H9 (cell line): Measurements from ENCODE around the gene DUSP1. TPM values are rescaled to one million over a fixed set of nuclear protein-coding genes. Genes with fewer than 3 reads are reported as not detected.

Experiments used
- DNase-seq: peaks from one replicate; pipeline ENCODE4 v3.0.0-alpha.2; 2017
- H2AFZ ChIP-seq: one replicate; pipeline ENCODE4 v1.6.1; 2013; ENCODE audit warnings: mild to moderate bottlenecking, low read length, control low read depth, moderate library complexity
- H2AK5ac ChIP-seq: 2 replicates; pipeline ENCODE4 v1.6.1; 2013; ENCODE audit warnings: low read length, control low read depth, mixed read lengths; ENCODE audit not compliant: insufficient read length
- H2BK120ac ChIP-seq: one replicate; pipeline ENCODE4 v1.6.1; 2013; ENCODE audit warnings: low read depth, mild to moderate bottlenecking, low read length, control low read depth, inconsistent platforms; ENCODE audit not compliant: poor library complexity, severe bottlenecking
- H2BK12ac ChIP-seq: 2 replicates; pipeline ENCODE4 v1.6.1; 2013; ENCODE audit warnings: low read length, control low read depth, mixed read lengths, low read depth; ENCODE audit not compliant: insufficient read length
- H2BK15ac ChIP-seq: 2 replicates; pipeline ENCODE4 v1.6.1; 2013; ENCODE audit warnings: low read depth, low read length, control low read depth
- H2BK20ac ChIP-seq: one replicate; pipeline ENCODE4 v1.6.1; 2013; ENCODE audit warnings: low read depth, mild to moderate bottlenecking, low read length, control low read depth, inconsistent platforms; ENCODE audit not compliant: poor library complexity, severe bottlenecking
- H2BK5ac ChIP-seq: 2 replicates; pipeline ENCODE4 v1.6.1; 2013; ENCODE audit warnings: low read length, control low read depth, mixed read lengths; ENCODE audit not compliant: insufficient read length
- H3K14ac ChIP-seq: 2 replicates; pipeline ENCODE4 v1.6.1; 2013; ENCODE audit warnings: low read length, control low read depth; ENCODE audit not compliant: insufficient read depth
- H3K18ac ChIP-seq: 2 replicates; pipeline ENCODE4 v1.6.1; 2013; ENCODE audit warnings: low read depth, mild to moderate bottlenecking, mixed read lengths, low read length, control low read depth; ENCODE audit not compliant: insufficient read length
- H3K23ac ChIP-seq: 2 replicates; pipeline ENCODE4 v1.6.1; 2013; ENCODE audit warnings: low read length, control low read depth, mixed read lengths, low read depth; ENCODE audit not compliant: insufficient read length
- H3K23me2 ChIP-seq: 2 replicates; pipeline ENCODE4 v1.6.1; 2013; ENCODE audit warnings: low read depth, mild to moderate bottlenecking, mixed read lengths, low read length, control low read depth; ENCODE audit not compliant: insufficient read length, poor library complexity, severe bottlenecking
- H3K27ac ChIP-seq: 2 replicates; pipeline ENCODE4 v1.5.1; 2013; ENCODE audit warnings: low read length, control low read depth, mixed read lengths, low read depth; ENCODE audit not compliant: insufficient read length
- H3K27me3 ChIP-seq: 2 replicates; pipeline ENCODE4 v1.6.1; 2013; ENCODE audit warnings: low read length, control low read depth, inconsistent platforms; ENCODE audit not compliant: insufficient read depth
- H3K4ac ChIP-seq: 2 replicates; pipeline ENCODE4 v1.6.1; 2013; ENCODE audit warnings: low read depth, mild to moderate bottlenecking, control low read depth, inconsistent platforms, low read length, moderate library complexity
- H3K4me1 ChIP-seq: 2 replicates; pipeline ENCODE4 v1.6.1; 2013; ENCODE audit warnings: low read length, control low read depth, inconsistent platforms; ENCODE audit not compliant: insufficient read depth
- H3K4me2 ChIP-seq: 2 replicates; pipeline ENCODE4 v1.6.1; 2013; ENCODE audit warnings: low read length, control low read depth, mixed read lengths; ENCODE audit not compliant: insufficient read length, insufficient read depth
- H3K56ac ChIP-seq: 2 replicates; pipeline ENCODE4 v1.6.1; 2013; ENCODE audit warnings: low read depth, mild to moderate bottlenecking, mixed read lengths, low read length, control low read depth; ENCODE audit not compliant: insufficient read length
- H3K79me1 ChIP-seq: 2 replicates; pipeline ENCODE4 v1.6.1; 2013; ENCODE audit warnings: low read depth, mild to moderate bottlenecking, moderate library complexity, low read length, control low read depth, inconsistent platforms; ENCODE audit not compliant: insufficient read depth, poor library complexity, severe bottlenecking
- H3K79me2 ChIP-seq: 2 replicates; pipeline ENCODE4 v1.6.1; 2013; ENCODE audit warnings: low read length, control low read depth, inconsistent platforms; ENCODE audit not compliant: insufficient read depth
- H3K9ac ChIP-seq: 2 replicates; pipeline ENCODE4 v1.6.1; 2013; ENCODE audit warnings: low read length, control low read depth, mixed read lengths; ENCODE audit not compliant: insufficient read length; ENCODE audit errors: extremely low read depth
- H3K9me3 ChIP-seq: one replicate; pipeline ENCODE4 v1.6.1; 2013; ENCODE audit warnings: low read depth, low read length, inconsistent platforms; ENCODE audit not compliant: control insufficient read depth
- H3T11ph ChIP-seq: one replicate; pipeline ENCODE4 v1.6.1; 2013; ENCODE audit warnings: mild to moderate bottlenecking, low read length, control low read depth, inconsistent platforms
- H4K20me1 ChIP-seq: one replicate; pipeline ENCODE4 v1.6.1; 2013; ENCODE audit not compliant: control insufficient read depth, insufficient read length, insufficient read depth
- H4K5ac ChIP-seq: 2 replicates; pipeline ENCODE4 v1.6.1; 2013; ENCODE audit warnings: low read depth, mild to moderate bottlenecking, mixed read lengths, low read length, control low read depth; ENCODE audit not compliant: insufficient read length
- H4K8ac ChIP-seq: replicated peaks from 2 replicates; pipeline ENCODE4 v1.6.1; 2013; ENCODE audit warnings: low read length, control low read depth, mixed read lengths, low read depth; ENCODE audit not compliant: insufficient read length
- H4K91ac ChIP-seq: 2 replicates; pipeline ENCODE4 v1.6.1; 2013; ENCODE audit warnings: low read depth, mild to moderate bottlenecking, moderate library complexity, mixed read lengths, low read length, control low read depth; ENCODE audit not compliant: insufficient read length
- H3K27ac Mint-ChIP-seq, 3 experiments: 2 replicates in 2 of 3; 3 replicates in 1 of 3; pipeline ENCODE4 v1.8.0; 2020 to 2021; ENCODE audit warnings: mixed read lengths in 3 of 3, mild to moderate bottlenecking in 1 of 3, moderate library complexity in 1 of 3
- H3K27me3 Mint-ChIP-seq: 2 replicates; pipeline ENCODE4 v1.8.0; 2021; ENCODE audit warnings: low read depth, mild to moderate bottlenecking, moderate library complexity, mixed read lengths
- H3K36me3 Mint-ChIP-seq, 3 experiments: 2 replicates in 2 of 3; 3 replicates in 1 of 3; pipeline ENCODE4 v1.8.0; 2020 to 2021; ENCODE audit warnings: low read depth in 3 of 3, mixed read lengths in 3 of 3; ENCODE audit not compliant: insufficient read depth in 1 of 3
- H3K4me1 Mint-ChIP-seq, 2 experiments: 2 replicates each; pipeline ENCODE4 v1.8.0; 2020; ENCODE audit warnings: mixed read lengths in 2 of 2
- H3K4me3 Mint-ChIP-seq, 2 experiments: 2 replicates in 1 of 2; 3 replicates in 1 of 2; pipeline ENCODE4 v1.8.0; 2020 to 2021; ENCODE audit warnings: mild to moderate bottlenecking in 2 of 2, mixed read lengths in 2 of 2, moderate library complexity in 1 of 2
- H3K9me3 Mint-ChIP-seq, 2 experiments: 2 replicates in 1 of 2; 3 replicates in 1 of 2; pipeline ENCODE4 v1.8.0; 2020; ENCODE audit warnings: mild to moderate bottlenecking in 2 of 2, mixed read lengths in 2 of 2, moderate library complexity in 1 of 2
- CTCF ChIP-seq: fragments of 200-600 bp; sonication (generic); conservative IDR thresholded peaks from 3 replicates; pipeline ENCODE4 v1.8.0; 2021; ENCODE audit warnings: antibody characterized with exemption, mild to moderate bottlenecking
- WGBS: extraction: QIAGEN DNeasy Blood & Tissue Kit; methylation state at CpG from one replicate; pipeline ENCODE4 v1.1.7; 2013; ENCODE audit warnings: missing lambda C conversion rate, low lambda C conversion rate, mixed read lengths; ENCODE audit not compliant: insufficient read length; ENCODE audit errors: extremely low coverage; 5-methylcytosine and 5-hydroxymethylcytosine counted together
- total RNA-seq: library from RNA; stranded (reverse); gene quantifications from 2 replicates; pipeline ENCODE4 v1.2.1, GENCODE V29; 2021

Gene DUSP1
- total RNA-seq, 1 experiment from 2014 or later = 10.9 TPM

- Mint-ChIP-seq H3K4me1 (no peaks in the 10 kb centered on the region; a peak in 1 of 4 replicates), H3K9me3 (no peaks in the 10 kb centered on the region), H3K27me3 (peaks cover 43% of the 10 kb centered on the region), H3K36me3 (no peaks in the 10 kb centered on the region), H3K4me3 (no peak overlapping the region), H3K27ac (no peak overlapping the region)
- Histone ChIP-seq H3K4me2 (no peak overlapping the region), H4K91ac (no peak overlapping the region), H2AFZ (no peak overlapping the region), H3K27ac (no peak overlapping the region), H3K79me2 (no peaks in the 10 kb centered on the region), H3K23me2 (no peaks in the 10 kb centered on the region), H3K56ac (no peak overlapping the region), H3K14ac (no peak overlapping the region), H3K9ac (no peak overlapping the region), H2AK5ac (no peak overlapping the region), H2BK15ac (no peak overlapping the region), H3K4ac (no peak overlapping the region), H4K5ac (no peak overlapping the region), H2BK20ac (no peak overlapping the region), H3K79me1 (no peaks in the 10 kb centered on the region), H2BK5ac (no peak overlapping the region), H3K9me3 (no peaks in the 10 kb centered on the region), H3K27me3 (no peaks in the 10 kb centered on the region), H4K20me1 (no peaks in the 10 kb centered on the region), H2BK12ac (no peak overlapping the region), H3K18ac (no peak overlapping the region), H3T11ph (no peak overlapping the region), H3K23ac (no peak overlapping the region), H2BK120ac (no peak overlapping the region), H4K8ac (no peak overlapping the region), H3K4me1 (no peaks in the 10 kb centered on the region)
- no CpG with 5 or more reads among the region's 17 CpGs for WGBS
- no peak for TF ChIP-seq CTCF
- DNase-seq = no peak
Observed at GRCh38 chr5:172733131-172733973, 37.6 kb downstream of the DUSP1 start.
